Smooth muscle cell of the umbilical artery (primary cell): ENCODE results near the gene STARD5. TPM values are rescaled to one million over a fixed set of nuclear protein-coding genes. Genes with fewer than 3 reads are reported as not detected.

Source experiments
- total RNA-seq: library from RNA; depleted of rRNA; stranded (reverse); fragments of >200 nt; gene quantifications from 2 replicates; pipeline ENCODE4 v1.2.3, GENCODE V29; 2014

STARD5 gene
- total RNA-seq = 6.7 and 14.3 TPM in 2 replicates

GRCh38 chr15:81323944-81324881 lies at the start of gene STARD5:
Gene STARD5 (minus strand): TSS chr15:81324141. CDS start chr15:81324099, 42 bp downstream.

Other genes starting within 250 kb of the STARD5 start
- gene CFAP161, start 189.9 kb downstream of the STARD5 start, total RNA-seq = 0.14 TPM in 1 of 2 replicates, not detected in the other
- under 0.01 TPM in 1 of 2 replicates, not detected in the other for gene IL16, start 127.3 kb downstream of the STARD5 start, total RNA-seq
- not detected in 2 replicates for gene TMC3, start 50.1 kb upstream of the STARD5 start, total RNA-seq